Renal cortex interstitium (tissue), 11 donors: ENCODE results near the gene FARS2. TPM values are rescaled to one million over a fixed set of nuclear protein-coding genes. Genes with fewer than 3 reads are reported as not detected.
"Not testable (repeated sequence)": the region's sequence is repeated elsewhere in the genome, so short reads cannot be mapped to it uniquely, and the experiment has no call there.

Source experiments
- DNase-seq, 11 donors: peaks; one replicate each; pipeline ENCODE4 v3.0.0-alpha.2; 2013; ENCODE audit warnings: low read depth in 9 of 11, low spot score in 4 of 11; ENCODE audit errors: extremely low read depth in 1 of 11
- polyA plus RNA-seq, 3 donors: library from polyadenylated mRNA; unstranded; fragments of 120-200 nt; gene quantifications; one replicate each; pipeline ENCODE4 v1.2.1, GENCODE V29; 2013; ENCODE audit not compliant: insufficient read length in 3 of 3

FARS2 gene
- polyA plus RNA-seq, 3 donors = 18.9 to 21.7 (median 20.0) TPM

DNA sequence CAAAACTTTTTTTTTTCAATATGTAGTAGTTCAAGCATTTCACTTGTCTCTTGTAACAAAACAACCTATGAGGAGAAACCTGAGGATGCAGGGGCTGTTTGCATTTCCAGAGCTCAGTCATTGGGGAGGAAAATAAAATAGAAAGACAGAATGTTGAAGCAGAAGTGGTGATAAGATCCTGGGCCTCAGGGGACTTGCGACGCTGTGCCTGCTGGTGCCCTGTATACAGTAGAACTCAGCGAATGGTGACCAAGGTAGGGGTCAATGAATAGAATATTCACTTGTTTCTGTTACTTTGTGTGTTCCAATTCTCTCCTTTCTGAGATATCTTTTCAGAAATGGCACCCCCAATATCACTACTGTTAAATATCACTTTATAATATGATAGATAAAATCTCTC, 271.6 kb downstream of the FARS2 start:
- no peak for DNase-seq

DNA sequence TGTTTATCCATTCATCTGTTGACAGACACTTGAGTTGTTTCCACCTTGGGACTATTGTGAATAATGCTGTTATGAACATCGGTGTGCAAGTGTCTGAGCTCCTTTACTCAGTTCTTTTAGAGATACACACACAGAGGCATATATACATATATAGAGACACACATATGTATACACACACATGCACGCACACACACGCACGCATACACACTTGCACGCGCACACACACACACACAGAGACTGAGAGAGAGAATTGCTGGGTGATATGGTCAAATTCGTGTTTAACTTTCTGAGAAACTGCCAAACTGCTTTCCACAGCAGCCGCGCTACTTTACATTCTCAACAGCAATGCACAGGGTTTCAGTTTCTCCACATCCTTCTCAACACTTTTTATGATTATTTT, 273.3 kb downstream of the FARS2 start:
- DNase-seq = no peak

GRCh38 chr6:5536644-5537043, 275.3 kb downstream of the FARS2 start:
- DNase-seq = no peak

GRCh38 chr6:5537132-5537531, 275.8 kb downstream of the FARS2 start:
- no peak for DNase-seq

- no peak for DNase-seq
Measured at GRCh38 chr6:5537967-5538366, 276.7 kb downstream of the FARS2 start.

DNA sequence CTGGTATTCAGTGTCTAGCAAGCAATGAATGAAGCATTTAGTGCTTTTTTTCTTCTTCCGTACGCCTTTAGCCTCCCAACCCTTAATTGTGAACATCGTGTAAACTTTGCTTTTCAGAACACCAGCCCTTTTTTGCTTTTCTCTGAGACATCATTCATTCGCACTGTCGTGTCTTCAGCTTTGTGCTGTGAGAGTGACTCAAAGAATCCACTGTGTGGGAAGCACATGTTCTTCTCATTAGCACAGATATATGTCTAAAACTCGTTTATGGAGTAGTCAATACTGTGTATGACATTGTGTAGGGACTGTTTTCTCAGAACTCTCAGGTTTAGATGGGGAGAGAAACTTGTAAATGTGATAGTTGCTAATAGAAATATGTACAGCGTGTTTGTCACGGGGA, 279.1 kb downstream of the FARS2 start:
- no peak for DNase-seq

GRCh38 chr6:5541025-5541424, 279.7 kb downstream of the FARS2 start:
- DNase-seq = no peak

- DNase-seq = no peak
Measured at GRCh38 chr6:5541751-5542432, 280.6 kb downstream of the FARS2 start.

DNA sequence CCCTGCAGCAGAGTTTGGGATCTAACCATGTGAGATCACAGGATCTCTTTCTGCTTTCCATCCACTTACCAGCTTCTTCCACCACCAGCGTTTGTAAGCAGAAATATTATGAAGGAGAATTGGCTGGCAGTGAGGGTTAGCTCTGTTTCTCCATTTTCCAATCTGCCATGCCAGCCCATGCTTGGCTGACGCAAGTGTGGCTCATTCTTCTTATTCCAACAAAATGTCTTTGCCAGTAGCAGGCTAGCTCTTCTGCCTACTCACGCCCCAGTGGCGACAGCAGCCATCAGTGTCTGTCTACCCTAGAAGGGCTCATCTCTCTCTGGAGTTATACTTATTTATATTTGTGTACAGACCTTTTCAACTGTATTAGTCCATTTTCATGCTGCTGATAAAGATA, 286.2 kb downstream of the FARS2 start:
- DNase-seq = no peak

GRCh38 chr6:5550631-5551030, 289.3 kb downstream of the FARS2 start:
- no peak for DNase-seq

GRCh38 chr6:5552243-5552642, 290.9 kb downstream of the FARS2 start:
- DNase-seq = no peak

DNA sequence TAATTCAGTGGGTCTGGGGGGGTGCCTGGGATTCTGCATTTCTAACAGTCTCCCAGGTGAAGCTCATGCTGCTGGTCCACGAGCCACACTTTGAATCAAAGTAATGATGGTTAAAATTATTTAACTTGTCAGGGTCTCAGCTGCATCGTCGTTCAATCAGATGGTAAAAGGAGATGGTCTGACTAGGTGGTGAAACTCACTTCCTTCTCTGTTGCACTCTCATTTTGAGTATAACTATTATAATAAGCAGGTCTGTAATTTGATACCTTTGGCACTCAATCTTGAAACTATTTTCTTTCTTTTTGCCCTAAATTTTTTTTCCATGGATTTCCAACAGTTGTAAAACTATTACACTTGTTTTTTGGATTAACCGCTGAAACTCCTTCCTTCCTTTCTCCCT, 292.5 kb downstream of the FARS2 start:
- DNase-seq = no peak

DNA sequence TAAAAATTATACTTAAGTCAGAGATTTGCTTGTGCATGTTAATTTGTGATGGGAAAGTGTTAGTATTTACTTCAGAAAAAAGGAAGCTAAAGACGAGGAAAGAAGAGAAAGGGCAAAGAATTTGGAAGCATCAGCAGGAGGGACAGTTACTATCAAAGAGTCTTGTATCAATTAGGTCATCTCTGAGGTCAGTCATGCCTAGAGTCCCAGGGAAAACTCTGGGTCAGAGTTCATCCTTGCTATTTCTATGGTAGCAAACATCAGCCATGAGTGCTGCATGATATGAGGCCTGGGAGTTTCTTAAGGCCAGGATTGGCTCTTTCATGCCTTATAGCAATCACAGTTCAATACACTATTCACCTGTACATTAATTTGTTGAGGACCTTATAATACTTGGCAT, 292.9 kb downstream of the FARS2 start:
- no peak for DNase-seq

- no peak for DNase-seq
Measured at GRCh38 chr6:5556011-5556410, 294.7 kb downstream of the FARS2 start.

DNA sequence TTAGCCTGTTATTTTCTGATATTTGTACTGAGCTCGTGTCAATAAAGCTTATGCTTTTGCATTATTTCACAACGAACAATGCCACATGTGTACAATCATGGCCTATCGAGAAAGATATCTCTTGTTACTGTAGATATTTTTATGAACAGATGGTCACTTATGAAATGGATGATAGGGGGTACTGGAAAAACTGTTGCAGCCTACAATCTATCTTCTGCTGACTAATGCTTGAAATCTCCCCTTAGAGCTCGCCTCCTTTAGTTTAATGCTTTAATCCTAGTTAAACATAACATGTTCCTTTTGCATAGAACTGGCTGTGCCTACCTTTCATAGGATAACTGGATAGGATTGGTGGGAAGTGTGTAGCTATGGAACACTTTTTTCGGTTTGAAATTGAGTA, 296.2 kb downstream of the FARS2 start:
- no peak for DNase-seq

DNA sequence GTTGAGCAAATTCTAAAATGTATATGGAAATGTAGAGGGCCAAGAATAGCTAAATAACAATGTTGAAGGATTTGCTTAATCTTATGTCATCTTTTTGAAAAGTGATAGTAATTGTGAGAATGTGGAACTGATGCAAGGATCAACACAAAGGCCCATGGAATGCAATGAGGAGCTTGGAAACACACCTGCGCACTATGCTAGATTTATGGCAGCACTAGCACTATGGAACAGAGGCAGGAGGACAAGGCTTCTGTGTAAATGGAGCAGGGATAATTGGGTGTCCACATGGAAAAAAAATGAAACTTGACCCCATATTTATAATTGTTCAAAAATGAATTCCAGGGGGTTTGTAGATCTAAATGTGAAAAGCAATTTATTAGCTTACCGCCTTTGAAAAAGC, 298.3 kb downstream of the FARS2 start:
- DNase-seq = no peak

GRCh38 chr6:5562277-5562676, 301.0 kb downstream of the FARS2 start:
- DNase-seq = no peak

- no peak for DNase-seq
Measured at GRCh38 chr6:5563086-5563485, 301.8 kb downstream of the FARS2 start.

DNA sequence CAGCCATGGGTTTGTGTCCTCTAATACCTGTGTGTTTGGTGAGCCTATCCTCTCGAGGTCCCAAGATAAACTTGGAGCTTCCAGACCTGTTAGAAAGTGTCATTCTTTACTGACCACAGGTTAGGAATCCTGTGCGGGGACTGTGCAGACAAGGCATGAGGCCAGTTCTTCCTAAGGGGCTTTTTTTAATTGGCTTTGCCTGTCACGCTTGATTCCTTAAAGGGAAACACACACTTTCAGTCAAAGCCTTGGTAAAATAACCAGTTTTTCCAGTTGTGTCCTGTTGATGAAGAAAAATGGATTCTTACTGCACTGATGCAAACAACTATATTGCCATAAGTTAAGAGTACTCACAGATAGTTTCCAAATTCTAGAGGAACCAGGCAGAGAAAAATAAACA, 303.4 kb downstream of the FARS2 start:
- DNase-seq = not testable (repeated sequence)

DNA sequence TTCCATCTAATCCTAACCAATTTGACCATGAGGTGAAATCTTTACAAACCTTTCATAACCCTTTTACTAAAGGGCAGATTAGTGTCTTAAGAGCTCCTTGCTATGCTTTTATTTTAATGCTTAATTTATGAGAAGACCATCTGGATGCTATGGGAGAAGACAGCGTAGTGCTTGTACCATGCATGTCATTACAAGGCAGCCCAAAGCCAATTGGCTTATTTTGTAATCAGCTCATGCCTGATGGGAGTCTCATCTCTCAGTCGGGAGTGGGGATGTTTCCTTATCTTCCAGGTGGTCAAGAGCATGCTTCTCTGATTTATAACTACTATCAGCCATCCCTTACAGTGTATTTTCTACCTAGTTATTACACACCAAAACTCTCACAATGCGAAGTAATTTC, 304.7 kb downstream of the FARS2 start:
- DNase-seq = no peak

- DNase-seq = no peak
Measured at GRCh38 chr6:5566718-5567117, 305.4 kb downstream of the FARS2 start.

- no peak for DNase-seq
Measured at GRCh38 chr6:5567352-5567751, 306.0 kb downstream of the FARS2 start.
